ENCODE measurements around the gene NOMO2. TPM values are rescaled to one million over a fixed set of nuclear protein-coding genes. Genes with fewer than 3 reads are reported as not detected.
"Not testable (repeated sequence)": the region's sequence is repeated elsewhere in the genome, so short reads cannot be mapped to it uniquely, and the experiment has no call there.

NOMO2 gene
- polyA plus RNA-seq, 1 donor, result 65.6 TPM

DNA sequence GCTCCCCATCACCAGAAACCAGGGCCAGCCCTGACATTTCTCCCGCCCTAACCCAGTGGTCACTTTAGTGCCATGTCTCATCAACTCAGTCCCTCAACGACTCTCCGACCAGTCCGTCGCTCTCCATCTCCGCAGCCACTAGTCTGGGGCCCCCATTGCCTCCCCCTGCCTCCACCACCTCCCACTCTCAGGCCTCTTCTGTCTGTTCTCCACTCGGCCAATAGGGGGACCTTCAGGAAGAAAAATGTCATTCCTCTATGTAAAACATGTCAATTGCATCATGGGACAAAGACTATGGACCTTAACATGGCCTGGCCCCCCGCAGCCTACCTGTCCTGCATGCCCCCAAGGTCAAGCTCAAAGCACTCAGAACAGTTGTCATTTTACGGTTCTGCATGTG is 39.3 kb downstream of the NOMO2 start:
- DNase-seq (ENCODE audit: low read depth), result not testable (repeated sequence)

- not testable (repeated sequence) for DNase-seq (ENCODE audit: low read depth)
Measured at GRCh38 chr16:18521445-18522181, 40.3 kb downstream of the NOMO2 start.

DNA sequence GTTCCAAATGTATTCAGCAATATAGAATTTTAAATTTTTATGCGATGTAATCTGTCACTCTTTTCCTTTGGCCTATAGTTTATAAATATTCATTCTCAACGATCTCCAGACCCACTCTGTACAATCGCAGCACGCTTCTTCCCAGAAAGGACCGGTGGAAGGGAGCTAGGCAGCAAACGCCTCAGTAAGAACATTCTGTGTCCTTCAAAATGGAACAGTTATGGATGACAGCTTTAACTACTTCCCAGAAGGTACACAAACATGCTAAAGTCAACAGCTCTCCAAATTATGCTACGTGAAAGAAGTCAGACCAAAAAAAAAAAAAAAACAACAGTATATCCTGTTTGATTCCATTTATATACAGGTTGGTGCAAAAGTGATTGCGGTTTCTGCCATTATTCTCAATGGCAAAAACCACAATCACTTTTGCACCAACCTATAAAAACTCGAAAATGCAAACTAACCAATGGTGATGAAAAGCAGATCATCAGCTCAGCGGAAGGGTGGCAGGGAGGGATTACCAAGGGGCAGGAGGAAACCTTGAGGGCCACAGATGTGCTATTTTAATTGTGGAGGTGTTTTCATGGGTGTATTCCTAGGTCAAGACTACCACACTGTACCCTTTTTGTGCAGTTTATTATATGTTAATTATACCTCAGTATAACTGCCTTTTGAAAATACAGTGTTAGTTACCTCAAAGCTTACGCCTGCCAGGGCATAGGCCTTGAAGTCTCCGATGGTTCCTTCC is 43.2 kb downstream of the NOMO2 start:
- not testable (repeated sequence) for DNase-seq (ENCODE audit: low read depth)

- not testable (repeated sequence) for DNase-seq (ENCODE audit: low read depth)
Measured at GRCh38 chr16:18498430-18498829, 63.5 kb downstream of the NOMO2 start.

- DNase-seq (ENCODE audit: low read depth), result not testable (repeated sequence)
Measured at GRCh38 chr16:18497032-18497431, 64.9 kb downstream of the NOMO2 start.

GRCh38 chr16:18492118-18492897 is 69.6 kb downstream of the NOMO2 start:
- DNase-seq (ENCODE audit: low read depth), result not testable (repeated sequence)

DNA sequence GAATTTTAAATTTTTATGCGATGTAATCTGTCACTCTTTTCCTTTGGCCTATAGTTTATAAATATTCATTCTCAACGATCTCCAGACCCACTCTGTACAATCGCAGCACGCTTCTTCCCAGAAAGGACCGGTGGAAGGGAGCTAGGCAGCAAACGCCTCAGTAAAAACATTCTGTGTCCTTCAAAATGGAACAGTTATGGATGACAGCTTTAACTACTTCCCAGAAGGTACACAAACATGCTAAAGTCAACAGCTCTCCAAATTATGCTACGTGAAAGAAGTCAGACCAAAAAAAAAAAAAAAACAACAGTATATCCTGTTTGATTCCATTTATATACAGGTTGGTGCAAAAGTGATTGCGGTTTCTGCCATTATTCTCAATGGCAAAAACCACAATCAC is 125.9 kb downstream of the NOMO2 start:
- not testable (repeated sequence) for DNase-seq (ENCODE audit: low read depth)

GRCh38 chr16:18415827-18416226 is 146.1 kb downstream of the NOMO2 start:
- DNase-seq (ENCODE audit: low read depth), result not testable (repeated sequence)

DNA sequence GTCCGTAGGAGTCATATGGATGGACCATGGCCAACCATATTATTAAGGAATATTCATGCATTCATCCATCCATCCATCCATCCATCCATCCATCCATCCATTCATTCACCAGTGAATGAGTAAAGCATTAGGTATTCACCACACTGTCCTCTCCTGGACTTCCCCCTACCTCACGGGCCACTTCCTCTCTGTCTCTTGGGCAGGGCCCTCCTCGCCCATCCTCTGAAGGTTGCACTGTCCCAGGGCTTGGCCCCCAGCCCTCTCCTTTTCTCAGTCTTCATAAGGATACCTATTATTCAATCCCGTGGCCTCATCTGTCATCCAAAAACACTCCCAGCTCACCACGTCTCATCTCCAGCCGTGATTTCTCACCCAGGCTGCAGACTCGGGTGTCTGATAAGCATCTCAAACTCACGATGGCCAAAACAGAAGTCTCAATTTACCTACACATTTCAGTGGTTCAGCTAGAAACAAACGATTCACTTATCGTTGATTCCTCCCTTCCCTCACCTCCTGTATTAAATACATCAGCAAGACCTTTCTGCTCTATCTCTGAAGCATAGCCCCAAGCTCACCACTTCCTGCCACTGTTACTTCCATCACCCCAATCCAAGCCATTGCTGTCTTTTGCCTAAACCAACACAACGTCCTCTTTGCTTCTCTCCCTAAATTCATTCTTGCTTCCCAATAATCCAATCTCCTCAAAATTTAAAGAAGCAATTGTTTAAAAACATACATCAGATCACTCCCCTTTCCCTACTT is 152.2 kb downstream of the NOMO2 start:
- DNase-seq (ENCODE audit: low read depth), result not testable (repeated sequence)

DNA sequence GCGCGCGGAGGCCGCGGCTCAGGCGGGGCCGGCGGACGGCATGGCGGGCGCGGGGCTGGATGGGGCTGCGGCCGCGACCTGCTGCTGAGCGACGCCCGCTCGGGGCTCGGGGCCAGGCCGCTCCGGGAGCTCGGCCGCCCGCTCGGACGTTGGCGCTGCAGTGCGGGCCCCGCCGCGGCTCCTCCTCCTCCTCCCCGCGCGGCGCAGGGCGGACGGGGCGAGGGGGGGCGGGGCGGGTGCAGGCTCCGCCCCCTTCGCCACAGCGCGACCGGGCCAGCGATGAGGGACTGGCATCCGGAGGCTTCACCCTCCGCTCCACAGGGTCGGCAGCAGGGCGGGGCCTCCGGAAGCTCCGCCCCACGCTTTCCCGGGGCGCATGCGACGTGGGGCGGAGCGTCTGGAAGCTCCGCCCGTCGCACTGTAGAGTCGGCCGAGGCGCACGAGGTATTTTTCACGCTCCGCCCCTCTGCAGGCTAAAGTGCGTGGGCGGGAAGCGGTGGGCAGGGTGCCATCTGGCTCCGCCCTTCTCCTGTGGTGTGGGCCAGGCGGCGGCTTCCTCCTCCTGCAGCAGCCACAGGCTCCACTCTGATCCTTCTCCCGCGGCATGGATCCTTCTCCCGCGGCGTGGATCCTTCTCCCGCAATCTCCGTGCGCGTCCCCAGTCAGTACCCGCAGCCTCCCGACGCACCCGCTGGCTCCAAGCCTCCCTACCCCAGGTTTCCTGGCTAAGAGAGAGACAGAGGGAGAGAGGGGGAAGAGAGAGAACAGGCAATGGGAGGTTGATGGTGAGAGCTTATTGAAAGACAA is 159.8 kb downstream of the NOMO2 start:
- not testable (repeated sequence) for DNase-seq (ENCODE audit: low read depth)

DNA sequence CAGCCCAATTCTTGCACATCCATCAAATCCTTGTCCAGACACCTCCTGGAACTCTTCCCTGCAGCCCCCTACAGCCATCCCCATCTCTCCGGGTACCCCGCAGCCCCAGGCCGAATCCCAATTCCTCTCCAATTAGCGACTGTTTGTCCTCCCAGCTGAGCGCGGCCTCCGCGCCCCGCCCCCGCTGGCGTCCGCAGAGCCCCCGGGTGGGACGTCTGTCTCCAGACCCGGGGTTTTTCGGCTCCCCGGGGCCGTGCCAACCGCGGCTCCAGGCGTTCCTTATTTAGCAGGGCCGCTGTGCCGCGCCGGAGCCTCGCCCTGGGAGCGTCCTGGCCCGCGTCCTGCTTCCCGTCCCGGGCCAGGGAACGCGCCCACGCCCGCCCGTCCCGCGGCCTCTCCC is 160.7 kb downstream of the NOMO2 start:
- not testable (repeated sequence) for DNase-seq (ENCODE audit: low read depth)

- DNase-seq (ENCODE audit: low read depth), result not testable (repeated sequence)
Measured at GRCh38 chr16:18394363-18394762, 167.5 kb downstream of the NOMO2 start.

GRCh38 chr16:18387767-18388166 is 174.1 kb downstream of the NOMO2 start:
- not testable (repeated sequence) for DNase-seq (ENCODE audit: low read depth)

DNA sequence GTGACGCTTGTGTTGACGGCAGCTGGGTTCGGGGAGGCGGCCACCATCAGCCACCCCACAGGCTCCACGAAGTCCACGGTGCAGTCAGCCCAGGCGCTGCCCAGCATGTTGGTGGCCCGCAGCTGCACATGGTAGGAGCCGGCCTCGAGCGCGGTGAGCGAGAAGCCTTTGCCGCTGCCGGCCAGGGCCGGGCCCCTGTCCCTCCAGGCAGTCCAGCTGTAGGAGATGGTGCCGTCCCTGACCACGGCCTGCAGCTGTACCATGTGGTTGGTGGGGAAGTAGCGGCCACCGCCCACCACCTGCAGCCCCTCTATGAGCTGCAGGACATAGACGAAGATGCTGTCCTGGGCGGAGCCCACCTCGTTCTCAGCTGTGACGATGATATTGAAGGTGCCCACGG is 175.4 kb downstream of the NOMO2 start:
- not testable (repeated sequence) for DNase-seq (ENCODE audit: low read depth)

DNA sequence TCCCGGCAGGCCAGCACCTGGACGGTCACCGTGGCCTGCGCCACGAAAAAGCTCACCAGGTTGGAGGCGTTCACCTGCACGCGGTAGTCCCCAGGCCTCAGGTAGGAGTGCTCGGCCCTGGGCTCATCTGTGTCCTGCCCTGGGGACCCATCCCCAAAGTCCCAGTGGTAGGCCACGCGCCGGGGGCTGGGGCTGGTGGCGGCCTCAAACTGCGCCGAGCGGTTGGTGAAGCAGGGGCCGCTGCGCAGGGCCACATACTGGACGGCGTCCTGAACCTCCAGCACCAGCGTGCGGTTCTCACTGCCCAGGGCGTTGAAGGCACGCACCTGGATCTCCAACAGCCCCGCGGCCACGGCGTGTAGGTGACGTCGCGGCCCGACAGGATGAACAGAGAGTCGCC is 176.6 kb downstream of the NOMO2 start:
- DNase-seq (ENCODE audit: low read depth), result not testable (repeated sequence)

DNA sequence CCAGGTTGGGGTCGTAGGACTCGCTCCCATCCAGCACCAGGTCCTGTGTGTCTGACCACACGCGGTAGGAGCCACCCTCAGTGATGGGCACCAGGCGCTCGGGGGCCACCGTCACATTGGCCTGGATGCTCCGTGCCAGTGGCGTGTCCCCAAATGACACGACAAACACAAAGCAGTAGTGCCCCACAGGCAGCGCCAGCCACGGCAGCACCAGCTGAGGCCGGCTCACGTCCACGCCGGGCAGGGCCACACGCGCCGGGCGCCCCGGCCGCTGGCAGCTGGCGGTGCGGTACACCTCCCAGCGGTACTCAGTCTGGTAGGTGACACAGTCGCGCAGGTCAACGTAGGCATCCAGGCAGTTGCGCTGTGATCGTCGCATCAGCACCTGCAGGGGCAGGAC is 177.0 kb downstream of the NOMO2 start:
- DNase-seq (ENCODE audit: low read depth), result not testable (repeated sequence)

DNA sequence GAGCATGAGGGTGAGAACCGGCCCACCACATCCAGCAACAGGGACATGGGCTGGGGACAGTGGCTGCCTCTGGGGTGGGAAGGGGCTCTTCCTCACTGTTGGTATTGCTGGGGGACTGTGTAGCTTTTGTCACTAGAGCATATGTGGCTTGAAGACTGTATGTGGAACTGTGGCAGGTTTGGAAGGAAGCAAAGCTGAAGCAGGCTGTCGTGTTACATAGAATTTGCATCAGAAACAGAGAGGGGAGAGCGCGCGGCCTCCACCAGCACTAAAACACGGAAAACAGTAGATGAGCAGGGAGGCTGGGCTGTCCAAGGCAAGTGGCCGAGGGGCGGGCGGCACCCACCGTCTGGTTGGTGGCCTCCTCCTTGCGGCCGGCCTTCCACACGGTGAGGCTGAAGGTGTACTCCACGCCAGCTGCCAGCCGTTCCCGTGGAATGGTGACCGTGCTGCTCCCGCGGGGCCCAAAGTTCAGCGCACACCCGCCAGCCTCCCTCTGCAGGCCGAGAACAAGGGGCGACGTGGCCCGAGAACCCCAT is 177.7 kb downstream of the NOMO2 start:
- DNase-seq (ENCODE audit: low read depth), result not testable (repeated sequence)

DNA sequence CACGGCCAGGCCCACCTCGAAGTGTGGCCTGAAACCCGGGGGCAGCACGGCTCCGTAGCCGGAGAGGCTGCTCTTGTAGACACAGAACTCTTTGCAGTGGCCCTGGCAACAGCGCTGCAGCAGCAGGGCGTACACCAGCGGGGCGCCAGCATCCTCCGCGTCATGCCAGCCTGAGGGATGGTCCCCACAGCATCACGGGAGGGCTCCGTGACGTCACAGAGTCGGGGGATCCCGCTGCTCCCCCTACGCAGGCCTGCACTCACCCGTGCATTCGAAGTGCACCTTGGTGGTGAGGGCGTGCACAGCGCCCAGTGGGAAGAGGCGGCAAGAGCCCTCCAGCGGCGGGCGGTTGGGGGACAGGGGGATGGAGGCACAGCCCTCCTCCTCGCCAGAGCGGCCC is 179.2 kb downstream of the NOMO2 start:
- DNase-seq (ENCODE audit: low read depth), result not testable (repeated sequence)

Data from forelimb muscle (tissue), 1 donor.